DMS 273 (cell line): ENCODE measurements around the gene SPACA7.

Source experiments
- DNase-seq: peaks from one replicate; lab custom pipeline; 2025; ENCODE audit not compliant: unreplicated experiment; lab: John Stamatoyannopoulos, UW

Gene SPACA7

GRCh38 chr13:112464720-112465119 lies 88.6 kb downstream of the SPACA7 start:
- DNase-seq, result no peak

- DNase-seq, result no peak
These were observed 89.3 kb downstream of the SPACA7 start for GRCh38 chr13:112465251-112466131.

GRCh38 chr13:112466132-112467058 lies 90.2 kb downstream of the SPACA7 start:
- DNase-seq, result no peak

GRCh38 chr13:112467236-112467635 lies 91.1 kb downstream of the SPACA7 start:
- DNase-seq, result no peak

- DNase-seq, result no peak
These were observed 91.9 kb downstream of the SPACA7 start for GRCh38 chr13:112468069-112468468.

GRCh38 chr13:112469071-112469745 lies 93.1 kb downstream of the SPACA7 start:
- no peak for DNase-seq

- DNase-seq, result no peak
These were observed 97.7 kb downstream of the SPACA7 start for GRCh38 chr13:112473818-112474217.

- DNase-seq, result no peak
These were observed 98.7 kb downstream of the SPACA7 start for GRCh38 chr13:112474869-112475268.

- DNase-seq, result no peak
These were observed 99.7 kb downstream of the SPACA7 start for GRCh38 chr13:112475889-112476288.

- DNase-seq, result no peak
These were observed 101.0 kb downstream of the SPACA7 start for GRCh38 chr13:112477070-112477619.

- DNase-seq, result no peak
These were observed 103.2 kb downstream of the SPACA7 start for GRCh38 chr13:112479389-112479788.

GRCh38 chr13:112481458-112481857 lies 105.3 kb downstream of the SPACA7 start:
- no peak for DNase-seq

- no peak for DNase-seq
These were observed 107.1 kb downstream of the SPACA7 start for GRCh38 chr13:112483299-112483698.
